HCT116 (cell line): ENCODE data around the gene OR10V1. TPM values are rescaled to one million over a fixed set of nuclear protein-coding genes. Genes with fewer than 3 reads are reported as not detected.

Experiments
- ATAC-seq: fragments of 200-7000 bp; cut with Tn5 transposase; 2 replicates; pipeline ENCODE4 v1.9.1; 2020; ENCODE audit warnings: mild to moderate bottlenecking, moderate library complexity
- BruUV-seq: library from RNA; stranded (reverse); fragments of 400-500 nt; replicated peaks from 2 replicates; lab custom pipeline; 2021; lab: Mats Ljungman, UMichigan
- CTCF ChIA-PET: fragments of 300-600 bp; sonication (Branson Sonifier 250); formaldehyde crosslinking; loops from one replicate; lab custom pipeline; 2021; ENCODE audit warnings: antibody characterized with exemption; lab: Charles Lee
- POLR2A ChIA-PET: fragments of 300-600, 350-600 bp; sonication (Branson Sonifier 250); formaldehyde crosslinking; loops from one replicate; lab custom pipeline; 2021; ENCODE audit warnings: antibody characterized with exemption; lab: Charles Lee
- RAD21 ChIA-PET, 2 experiments: fragments of 300-600 bp; sonication (Branson Sonifier 250); formaldehyde crosslinking; loops; one replicate each; lab custom pipeline; 2023; ENCODE audit warnings: low total read pairs in 2 of 2; ENCODE audit not compliant: uncharacterized antibody in 2 of 2, unreplicated experiment in 2 of 2, low non-redundant PET in 1 of 2; lab: Charles Lee
- DNase-seq: peaks from one replicate; pipeline ENCODE4 v3.0.0-alpha.2; 2010; ENCODE audit warnings: low read depth, low spot score
- H2AFZ ChIP-seq: fragments of 200-600 bp; shearing (Covaris generic), sonication (generic); 2 replicates; pipeline ENCODE4 v1.6.1; 2017; ENCODE audit warnings: low read depth, mixed run types, mixed read lengths, antibody characterized with exemption, low read length; ENCODE audit not compliant: poor library complexity, severe bottlenecking
- H3K27ac ChIP-seq: 2 replicates; pipeline ENCODE4 v1.5.1; 2012; ENCODE audit warnings: low read depth, low read length
- H3K27me3 ChIP-seq: fragments of 200-600 bp; sonication (generic); 2 replicates; pipeline ENCODE4 v1.6.1; 2016; ENCODE audit warnings: mixed run types, low read length, mixed read lengths; ENCODE audit not compliant: insufficient read depth
- H3K36me3 ChIP-seq, 2 experiments: fragments of 200-500 bp in 1 of 2; fragments of 200-600 bp in 1 of 2; sonication (Bioruptor generic) in 1 of 2; sonication (generic) in 1 of 2; 2 replicates each; pipeline versions ENCODE4 v1.5.1 to v1.6.1; 2014 to 2016; ENCODE audit warnings: low read length in 2 of 2, inconsistent platforms in 1 of 2, mixed read lengths in 1 of 2, mixed run types in 1 of 2; ENCODE audit not compliant: insufficient read depth in 2 of 2, control insufficient read depth in 1 of 2
- H3K4me1 ChIP-seq, 2 experiments: fragments of 200-600 bp in 1 of 2; sonication (generic) in 1 of 2; 2 replicates each; pipeline versions ENCODE4 v1.5.1 to v1.6.1; 2012 to 2017; ENCODE audit warnings: low read length in 2 of 2, inconsistent platforms in 1 of 2, mild to moderate bottlenecking in 1 of 2, mixed read lengths in 1 of 2, mixed run types in 1 of 2, moderate library complexity in 1 of 2; ENCODE audit not compliant: insufficient read depth in 2 of 2, control insufficient read depth in 1 of 2
- H3K4me2 ChIP-seq: fragments of 200-600 bp; sonication (generic); 2 replicates; pipeline ENCODE4 v1.6.1; 2017; ENCODE audit warnings: mixed run types, low read length, mixed read lengths
- H3K4me3 ChIP-seq, 2 experiments: fragments of 200-600 bp in 1 of 2; sonication (generic) in 1 of 2; replicated peaks in 1 of 2; 2 replicates each; pipeline ENCODE4 v1.5.1; 2011 to 2016; ENCODE audit warnings: low read length in 2 of 2, control low read depth in 1 of 2, low read depth in 1 of 2, mild to moderate bottlenecking in 1 of 2, mixed read lengths in 1 of 2, mixed run types in 1 of 2
- H3K79me2 ChIP-seq: fragments of 200-600 bp; sonication (generic); 2 replicates; pipeline ENCODE4 v1.6.1; 2017; ENCODE audit warnings: mild to moderate bottlenecking, mixed run types, low read length, moderate library complexity, mixed read lengths; ENCODE audit not compliant: insufficient read depth
- H3K9ac ChIP-seq: fragments of 200-600 bp; sonication (generic); 2 replicates; pipeline ENCODE4 v1.6.1; 2016; ENCODE audit warnings: low read length, mixed read lengths
- H3K9me2 ChIP-seq: fragments of 200-600 bp; sonication (generic), shearing (Covaris generic); 2 replicates; pipeline ENCODE4 v1.6.1; 2017; ENCODE audit warnings: mixed run types, mild to moderate bottlenecking, moderate library complexity; ENCODE audit not compliant: insufficient read depth
- H3K9me3 ChIP-seq, 2 experiments: fragments of 200-500 bp in 1 of 2; fragments of 200-600 bp in 1 of 2; sonication (Bioruptor generic) in 1 of 2; sonication (generic) in 1 of 2; 2 replicates each; pipeline ENCODE4 v1.6.1; 2014 to 2017; ENCODE audit warnings: low read length in 2 of 2, mixed read lengths in 2 of 2, inconsistent platforms in 1 of 2, low read depth in 1 of 2, mild to moderate bottlenecking in 1 of 2, mixed run types in 1 of 2, moderate library complexity in 1 of 2; ENCODE audit not compliant: control insufficient read depth in 1 of 2, insufficient read depth in 1 of 2
- H4K20me1 ChIP-seq: fragments of 200-600 bp; sonication (generic), shearing (Covaris generic); 2 replicates; pipeline ENCODE4 v1.6.1; 2017; ENCODE audit warnings: mixed run types, mild to moderate bottlenecking, moderate library complexity; ENCODE audit not compliant: insufficient read depth
- CBX3 ChIP-seq: IDR thresholded peaks from 2 replicates; pipeline ENCODE4 v1.6.1; 2012; ENCODE audit warnings: low read depth
- EGR1 ChIP-seq: IDR thresholded peaks from 2 replicates; pipeline ENCODE4 v1.6.1; 2012; ENCODE audit warnings: low read depth
- ELF1 ChIP-seq: IDR thresholded peaks from 2 replicates; pipeline ENCODE4 v1.6.1; 2012; ENCODE audit warnings: low read depth, borderline replicate concordance
- EZH2 ChIP-seq: fragments of 200-600 bp; sonication (generic); IDR thresholded peaks from 2 replicates; pipeline ENCODE4 v1.6.1; 2017; ENCODE audit warnings: antibody characterized with exemption, mixed run types
- FOSL1 ChIP-seq: IDR thresholded peaks from 2 replicates; pipeline ENCODE4 v1.6.1; 2012; ENCODE audit warnings: low read depth
- JUND ChIP-seq: IDR thresholded peaks from 2 replicates; pipeline ENCODE4 v1.6.1; 2012
- POLR2A ChIP-seq: IDR thresholded peaks from 2 replicates; pipeline ENCODE4 v1.7.0; 2011; ENCODE audit warnings: borderline replicate concordance; ENCODE audit not compliant: insufficient read depth, insufficient read length; ENCODE audit errors: extremely low read depth
- POLR2AphosphoS5 ChIP-seq: IDR thresholded peaks from 2 replicates; pipeline ENCODE4 v1.6.1; 2011; ENCODE audit warnings: mild to moderate bottlenecking, low read depth, low read length, moderate library complexity
- SIN3A ChIP-seq: IDR thresholded peaks from 2 replicates; pipeline ENCODE4 v1.6.1; 2012; ENCODE audit warnings: low read depth
- SP1 ChIP-seq: IDR thresholded peaks from 2 replicates; pipeline ENCODE4 v1.6.1; 2012; ENCODE audit warnings: low read depth
- SRF ChIP-seq: IDR thresholded peaks from 2 replicates; pipeline ENCODE4 v1.6.1; 2012; ENCODE audit warnings: low read depth
- YY1 ChIP-seq: IDR thresholded peaks from 2 replicates; pipeline ENCODE4 v1.6.1; 2011; ENCODE audit warnings: low read length, low read depth, moderate library complexity, mild to moderate bottlenecking; ENCODE audit not compliant: insufficient replicate concordance; ENCODE audit errors: extremely low read depth
- ZBTB33 ChIP-seq: IDR thresholded peaks from 2 replicates; pipeline ENCODE4 v1.6.1; 2011; ENCODE audit warnings: mild to moderate bottlenecking, low read length, moderate library complexity; ENCODE audit not compliant: insufficient replicate concordance; ENCODE audit errors: extremely low read depth
- ZFX ChIP-seq: fragments of 450-650 bp; IDR thresholded peaks from 2 replicates; pipeline ENCODE4 v1.6.1; 2017
- ZNF274 ChIP-seq: fragments of 200-500 bp; sonication (Bioruptor generic); IDR thresholded peaks from 2 replicates; pipeline ENCODE4 v1.6.1; 2014; ENCODE audit warnings: mild to moderate bottlenecking, low read depth, low read length, inconsistent platforms
- intact Hi-C: fragments of 100-400 bp; cut with micrococcal nuclease; formaldehyde crosslinking; loops from 2 replicates; pipeline ENCODE4 v1.10.0; 2022
- total RNA-seq: library from RNA; stranded (reverse); gene quantifications from one replicate; pipeline ENCODE4 v1.2.1, GENCODE V29; 2021; ENCODE audit not compliant: unreplicated experiment
- TF ChIP-seq, protein P1 (sequence below), 3 experiments: fragments of 200-600 bp in 1 of 3; sonication (generic) in 1 of 3; IDR thresholded peaks in 2 of 3; conservative IDR thresholded peaks in 1 of 3; 2 replicates each; pipeline ENCODE4 v1.5.1; 2012 to 2017; ENCODE audit warnings: low read depth in 2 of 3, low read length in 2 of 3, antibody characterized with exemption in 1 of 3, borderline replicate concordance in 1 of 3, control low read depth in 1 of 3, mild to moderate bottlenecking in 1 of 3, mixed read lengths in 1 of 3, mixed run types in 1 of 3, moderate library complexity in 1 of 3; ENCODE audit not compliant: insufficient read depth in 1 of 3
- TF ChIP-seq, protein P2 (sequence below): IDR thresholded peaks from 2 replicates; pipeline ENCODE4 v1.6.1; 2012; ENCODE audit warnings: low read depth

The OR10V1 gene
- total RNA-seq, 1 experiment from 2014 or later, result not detected

GRCh38 chr11:59716051-59716450 lies 2.4 kb upstream of the OR10V1 start:
- TF ChIP-seq CBX3, result no peak
- TF ChIP-seq, protein P1, sequence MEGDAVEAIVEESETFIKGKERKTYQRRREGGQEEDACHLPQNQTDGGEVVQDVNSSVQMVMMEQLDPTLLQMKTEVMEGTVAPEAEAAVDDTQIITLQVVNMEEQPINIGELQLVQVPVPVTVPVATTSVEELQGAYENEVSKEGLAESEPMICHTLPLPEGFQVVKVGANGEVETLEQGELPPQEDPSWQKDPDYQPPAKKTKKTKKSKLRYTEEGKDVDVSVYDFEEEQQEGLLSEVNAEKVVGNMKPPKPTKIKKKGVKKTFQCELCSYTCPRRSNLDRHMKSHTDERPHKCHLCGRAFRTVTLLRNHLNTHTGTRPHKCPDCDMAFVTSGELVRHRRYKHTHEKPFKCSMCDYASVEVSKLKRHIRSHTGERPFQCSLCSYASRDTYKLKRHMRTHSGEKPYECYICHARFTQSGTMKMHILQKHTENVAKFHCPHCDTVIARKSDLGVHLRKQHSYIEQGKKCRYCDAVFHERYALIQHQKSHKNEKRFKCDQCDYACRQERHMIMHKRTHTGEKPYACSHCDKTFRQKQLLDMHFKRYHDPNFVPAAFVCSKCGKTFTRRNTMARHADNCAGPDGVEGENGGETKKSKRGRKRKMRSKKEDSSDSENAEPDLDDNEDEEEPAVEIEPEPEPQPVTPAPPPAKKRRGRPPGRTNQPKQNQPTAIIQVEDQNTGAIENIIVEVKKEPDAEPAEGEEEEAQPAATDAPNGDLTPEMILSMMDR (IDR thresholded peaks at IDR 0.05 in 2 of 3, conservative IDR thresholded peaks at IDR 0.05 in 1 of 3; ENCODE audit: borderline replicate concordance in 1 of 3, insufficient read depth in 1 of 3, low read depth in 2 of 3, low read length in 2 of 3), result no peak
- no peak for TF ChIP-seq SRF
- no peak for TF ChIP-seq EGR1
- no peak for TF ChIP-seq JUND
- no peak for TF ChIP-seq SIN3A
- no peak for TF ChIP-seq ELF1
- TF ChIP-seq ZFX, result no peak
- no peak for TF ChIP-seq FOSL1
- TF ChIP-seq, protein P2, sequence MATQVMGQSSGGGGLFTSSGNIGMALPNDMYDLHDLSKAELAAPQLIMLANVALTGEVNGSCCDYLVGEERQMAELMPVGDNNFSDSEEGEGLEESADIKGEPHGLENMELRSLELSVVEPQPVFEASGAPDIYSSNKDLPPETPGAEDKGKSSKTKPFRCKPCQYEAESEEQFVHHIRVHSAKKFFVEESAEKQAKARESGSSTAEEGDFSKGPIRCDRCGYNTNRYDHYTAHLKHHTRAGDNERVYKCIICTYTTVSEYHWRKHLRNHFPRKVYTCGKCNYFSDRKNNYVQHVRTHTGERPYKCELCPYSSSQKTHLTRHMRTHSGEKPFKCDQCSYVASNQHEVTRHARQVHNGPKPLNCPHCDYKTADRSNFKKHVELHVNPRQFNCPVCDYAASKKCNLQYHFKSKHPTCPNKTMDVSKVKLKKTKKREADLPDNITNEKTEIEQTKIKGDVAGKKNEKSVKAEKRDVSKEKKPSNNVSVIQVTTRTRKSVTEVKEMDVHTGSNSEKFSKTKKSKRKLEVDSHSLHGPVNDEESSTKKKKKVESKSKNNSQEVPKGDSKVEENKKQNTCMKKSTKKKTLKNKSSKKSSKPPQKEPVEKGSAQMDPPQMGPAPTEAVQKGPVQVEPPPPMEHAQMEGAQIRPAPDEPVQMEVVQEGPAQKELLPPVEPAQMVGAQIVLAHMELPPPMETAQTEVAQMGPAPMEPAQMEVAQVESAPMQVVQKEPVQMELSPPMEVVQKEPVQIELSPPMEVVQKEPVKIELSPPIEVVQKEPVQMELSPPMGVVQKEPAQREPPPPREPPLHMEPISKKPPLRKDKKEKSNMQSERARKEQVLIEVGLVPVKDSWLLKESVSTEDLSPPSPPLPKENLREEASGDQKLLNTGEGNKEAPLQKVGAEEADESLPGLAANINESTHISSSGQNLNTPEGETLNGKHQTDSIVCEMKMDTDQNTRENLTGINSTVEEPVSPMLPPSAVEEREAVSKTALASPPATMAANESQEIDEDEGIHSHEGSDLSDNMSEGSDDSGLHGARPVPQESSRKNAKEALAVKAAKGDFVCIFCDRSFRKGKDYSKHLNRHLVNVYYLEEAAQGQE, result no peak
- TF ChIP-seq SP1, result no peak
- TF ChIP-seq EZH2, result no peak
- no peak for TF ChIP-seq ZNF274
- TF ChIP-seq ZBTB33, result no peak
- TF ChIP-seq POLR2AphosphoS5, result no peak
- no peak for TF ChIP-seq POLR2A
- TF ChIP-seq YY1, result no peak
- TF ChIP-seq, all 23 proteins: peak for 0
- BruUV-seq, result no TSS peak
- ATAC-seq, result no peak
- ChIA-PET CTCF (no interaction called here), POLR2A (no interaction called here), RAD21 (no interaction called here)
- H3K27me3 ChIP-seq, result no peaks in the 10 kb centered on the region
- H2AFZ ChIP-seq, result no peak overlapping the region
- H3K27ac ChIP-seq, result no peak overlapping the region
- H4K20me1 ChIP-seq, result no peaks in the 10 kb centered on the region
- H3K4me3 ChIP-seq, result no peak overlapping the region
- intact Hi-C loops, result no loop called here
- no peaks in the 10 kb centered on the region for H3K9me3 ChIP-seq
- H3K9ac ChIP-seq, result no peak overlapping the region
- no peaks in the 10 kb centered on the region for H3K36me3 ChIP-seq
- H3K4me1 ChIP-seq, result no peaks in the 10 kb centered on the region
- H3K9me2 ChIP-seq, result no peaks in the 10 kb centered on the region
- no peak overlapping the region for H3K4me2 ChIP-seq
- no peaks in the 10 kb centered on the region for H3K79me2 ChIP-seq
- DNase-seq, result no peak
